ENCODE results near the gene LPCAT3. TPM values are rescaled to one million over a fixed set of nuclear protein-coding genes. Genes with fewer than 3 reads are reported as not detected.

The LPCAT3 gene
- total and polyA plus RNA-seq, 3 experiments from 2014 or later, result 20.4 to 25.5 (median 22.1) TPM

GRCh38 chr12:6966351-6966750, 51.9 kb downstream of the LPCAT3 start:
- H3K4me1 Mint-ChIP-seq, result peaks cover 38 to 57% (median 54%) of the 10 kb centered on the region in 3 donors
- peak overlapping the region in 1 of 7 donors; percentile 18 for H3K4me3 Mint-ChIP-seq
- ChIA-PET POLR2A (interaction anchor here (13.3 kb wide), 1 partner anchor 19 kb away, joined by 481 read pairs; the partner anchor contains the start of genes C12orf57, PTPN6 and RNU7-1), CTCF (interaction anchor here (0.9 to 13.3 kb wide), 8 partner anchors 9 to 145 kb away, joined by 3 to 815 read pairs (median 6); partner anchors contain the start of genes ATN1, C12orf57, PTPN6 and RNU7-1)
- H3K36me3 ChIP-seq (ENCODE audit: insufficient read depth, low read length), result peaks cover 33% of the 10 kb centered on the region
- peaks cover 0 to 54% (median 14%) of the 10 kb centered on the region in 3 donors for H3K36me3 Mint-ChIP-seq
- no peak overlapping the region for H3K4me3 ChIP-seq (ENCODE audit: low read length)
- no peaks in the 10 kb centered on the region for H3K9me3 Mint-ChIP-seq
- no peaks in the 10 kb centered on the region for H3K27me3 Mint-ChIP-seq
- H3K27ac ChIP-seq (ENCODE audit: low read depth, low read length), result no peak overlapping the region
- no peaks in the 10 kb centered on the region for H3K9me3 ChIP-seq (ENCODE audit: low read length)
- H3K4me1 ChIP-seq (ENCODE audit: insufficient read depth, low read length), result peaks cover 47% of the 10 kb centered on the region
- H3K27ac Mint-ChIP-seq, result peak overlapping the region in 6 of 8 donors; percentile 11 to 90 (median 60)
- no peak for DNase-seq
- no peaks in the 10 kb centered on the region for H3K27me3 ChIP-seq (ENCODE audit: insufficient read depth, low read length, poor library complexity, severe bottlenecking)

GRCh38 chr12:6965714-6966113, 52.6 kb downstream of the LPCAT3 start:
- no peak overlapping the region for H3K27ac ChIP-seq (ENCODE audit: low read depth, low read length)
- no peak for DNase-seq
- H3K36me3 Mint-ChIP-seq, result peaks cover 0 to 57% (median 14%) of the 10 kb centered on the region in 3 donors
- peak overlapping the region in 7 of 8 donors; percentile 85 to 98 (median 90) for H3K27ac Mint-ChIP-seq
- peaks cover 41 to 59% (median 56%) of the 10 kb centered on the region in 3 donors for H3K4me1 Mint-ChIP-seq
- H3K27me3 Mint-ChIP-seq, result no peaks in the 10 kb centered on the region
- H3K4me3 ChIP-seq (ENCODE audit: low read length), result no peak overlapping the region
- no peaks in the 10 kb centered on the region for H3K9me3 Mint-ChIP-seq
- H3K36me3 ChIP-seq (ENCODE audit: insufficient read depth, low read length), result peaks cover 35% of the 10 kb centered on the region
- no peak overlapping the region for H3K4me3 Mint-ChIP-seq
- H3K27me3 ChIP-seq (ENCODE audit: insufficient read depth, low read length, poor library complexity, severe bottlenecking), result no peaks in the 10 kb centered on the region
- ChIA-PET CTCF (interaction anchor here (0.9 to 13.3 kb wide), 8 partner anchors 8 to 145 kb away, joined by 3 to 815 read pairs (median 6); partner anchors contain the start of genes ATN1, C12orf57, PTPN6 and RNU7-1), POLR2A (interaction anchor here (13.3 kb wide), 1 partner anchor 18 kb away, joined by 481 read pairs; the partner anchor contains the start of genes C12orf57, PTPN6 and RNU7-1)
- no peaks in the 10 kb centered on the region for H3K9me3 ChIP-seq (ENCODE audit: low read length)
- H3K4me1 ChIP-seq (ENCODE audit: insufficient read depth, low read length), result peaks cover 53% of the 10 kb centered on the region

GRCh38 chr12:6965026-6965661, 53.1 kb downstream of the LPCAT3 start:
- Histone ChIP-seq H3K27me3 (ENCODE audit: insufficient read depth, low read length, poor library complexity, severe bottlenecking) (no peaks in the 10 kb centered on the region), H3K4me3 (ENCODE audit: low read length) (no peak overlapping the region), H3K4me1 (ENCODE audit: insufficient read depth, low read length) (peaks cover 59% of the 10 kb centered on the region), H3K36me3 (ENCODE audit: insufficient read depth, low read length) (peaks cover 41% of the 10 kb centered on the region), H3K27ac (ENCODE audit: low read depth, low read length) (no peak overlapping the region), H3K9me3 (ENCODE audit: low read length) (no peaks in the 10 kb centered on the region)
- ChIA-PET POLR2A (interaction anchor here (0.5 to 13.3 kb wide), 6 partner anchors 10 to 140 kb away, joined by 3 to 481 read pairs (median 4); partner anchors contain the start of genes C12orf57, PTPN6, RNU7-1 and USP5), CTCF (interaction anchor here (0.6 to 13.3 kb wide), 12 partner anchors 10 to 146 kb away, joined by 3 to 815 read pairs (median 8); partner anchors contain the start of genes ATN1, C12orf57, C1RL and CDCA3)
- Mint-ChIP-seq H3K4me1 (peaks cover 43 to 60% (median 59%) of the 10 kb centered on the region in 3 donors), H3K36me3 (peaks cover 0 to 58% (median 14%) of the 10 kb centered on the region in 3 donors), H3K9me3 (no peaks in the 10 kb centered on the region), H3K27me3 (no peaks in the 10 kb centered on the region), H3K27ac (peak overlapping the region; percentile 85 to 98 (median 90)), H3K4me3 (peak overlapping the region in 2 of 7 donors; percentile 38 to 84)
- peak; percentile 79 to 90 (median 84) for DNase-seq

- no peaks in the 10 kb centered on the region for H3K27me3 Mint-ChIP-seq
- H3K4me3 Mint-ChIP-seq, result peak overlapping the region in 2 of 7 donors; percentile 38 to 84
- no peaks in the 10 kb centered on the region for H3K27me3 ChIP-seq (ENCODE audit: insufficient read depth, low read length, poor library complexity, severe bottlenecking)
- no peaks in the 10 kb centered on the region for H3K9me3 ChIP-seq (ENCODE audit: low read length)
- H3K9me3 Mint-ChIP-seq, result no peaks in the 10 kb centered on the region
- H3K27ac ChIP-seq (ENCODE audit: low read depth, low read length), result no peak overlapping the region
- DNase-seq, result no peak
- CTCF ChIA-PET, result interaction anchor here (0.6 to 13.3 kb wide), 12 partner anchors 9 to 147 kb away, joined by 3 to 815 read pairs (median 7); partner anchors contain the start of genes ATN1, C12orf57, C1RL and CDCA3
- POLR2A ChIA-PET, result interaction anchor here (1.0 to 13.3 kb wide), 5 partner anchors 9 to 112 kb away, joined by 3 to 481 read pairs (median 4); partner anchors contain the start of genes C12orf57, PTPN6, RNU7-1 and USP5
- H3K4me3 ChIP-seq (ENCODE audit: low read length), result no peak overlapping the region
- H3K4me1 Mint-ChIP-seq, result peaks cover 42 to 60% (median 56%) of the 10 kb centered on the region in 3 donors
- H3K36me3 ChIP-seq (ENCODE audit: insufficient read depth, low read length), result peaks cover 44% of the 10 kb centered on the region
- peaks cover 59% of the 10 kb centered on the region for H3K4me1 ChIP-seq (ENCODE audit: insufficient read depth, low read length)
- H3K36me3 Mint-ChIP-seq, result peaks cover 0 to 56% (median 14%) of the 10 kb centered on the region in 3 donors
- peak overlapping the region; percentile 85 to 98 (median 90) for H3K27ac Mint-ChIP-seq
Observed at GRCh38 chr12:6964605-6965025, 53.7 kb downstream of the LPCAT3 start.

GRCh38 chr12:6963791-6964413, 54.4 kb downstream of the LPCAT3 start:
- Mint-ChIP-seq H3K9me3 (no peaks in the 10 kb centered on the region), H3K4me3 (no peak overlapping the region), H3K27me3 (no peaks in the 10 kb centered on the region), H3K36me3 (peaks cover 4 to 58% (median 15%) of the 10 kb centered on the region in 3 donors), H3K4me1 (peaks cover 43 to 60% (median 58%) of the 10 kb centered on the region in 3 donors), H3K27ac (peak overlapping the region; percentile 72 to 98 (median 88))
- H3K27me3 ChIP-seq (ENCODE audit: insufficient read depth, low read length, poor library complexity, severe bottlenecking), result no peaks in the 10 kb centered on the region
- H3K4me1 ChIP-seq (ENCODE audit: insufficient read depth, low read length), result peaks cover 59% of the 10 kb centered on the region
- ChIA-PET CTCF (interaction anchor here (0.8 to 13.3 kb wide), 10 partner anchors 8 to 147 kb away, joined by 3 to 815 read pairs (median 10); partner anchors contain the start of genes ATN1, C12orf57, CDCA3 and ENO2), POLR2A (interaction anchor here (0.8 to 13.3 kb wide), 4 partner anchors 8 to 112 kb away, joined by 3 to 481 read pairs (median 5); partner anchors contain the start of genes C12orf57, ENO2, PTPN6 and RNU7-1)
- peaks cover 46% of the 10 kb centered on the region for H3K36me3 ChIP-seq (ENCODE audit: insufficient read depth, low read length)
- no peak overlapping the region for H3K4me3 ChIP-seq (ENCODE audit: low read length)
- H3K27ac ChIP-seq (ENCODE audit: low read depth, low read length), result no peak overlapping the region
- no peaks in the 10 kb centered on the region for H3K9me3 ChIP-seq (ENCODE audit: low read length)
- DNase-seq, result peak in 1 of 5 donors; percentile 49

GRCh38 chr12:6963016-6963731, 55.1 kb downstream of the LPCAT3 start:
- Mint-ChIP-seq H3K27me3 (no peaks in the 10 kb centered on the region), H3K4me3 (no peak overlapping the region), H3K36me3 (peaks cover 5 to 58% (median 19%) of the 10 kb centered on the region in 3 donors), H3K4me1 (peaks cover 44 to 61% (median 58%) of the 10 kb centered on the region in 3 donors), H3K9me3 (no peaks in the 10 kb centered on the region), H3K27ac (peak overlapping the region in 5 of 8 donors; percentile 33 to 100 (median 83))
- Histone ChIP-seq H3K27me3 (ENCODE audit: insufficient read depth, low read length, poor library complexity, severe bottlenecking) (no peaks in the 10 kb centered on the region), H3K4me3 (ENCODE audit: low read length) (no peak overlapping the region), H3K36me3 (ENCODE audit: insufficient read depth, low read length) (peaks cover 47% of the 10 kb centered on the region), H3K4me1 (ENCODE audit: insufficient read depth, low read length) (peaks cover 60% of the 10 kb centered on the region), H3K27ac (ENCODE audit: low read depth, low read length) (no peak overlapping the region), H3K9me3 (ENCODE audit: low read length) (no peaks in the 10 kb centered on the region)
- DNase-seq, result peak in 1 of 5 donors; percentile 51
- POLR2A ChIA-PET, result interaction anchor here (0.8 to 13.3 kb wide), 5 partner anchors 15 to 111 kb away, joined by 3 to 481 read pairs (median 5); partner anchors contain the start of genes C12orf57, ENO2, PTPN6 and RNU7-1
- CTCF ChIA-PET, result interaction anchor here (0.6 to 13.3 kb wide), 8 partner anchors 21 to 94 kb away, joined by 3 to 815 read pairs (median 12); partner anchors contain the start of genes ATN1, C12orf57, ENO2 and PTPN6
